H1 (cell line): ENCODE results near the gene TMEM181. TPM values are rescaled to one million over a fixed set of nuclear protein-coding genes. Genes with fewer than 3 reads are reported as not detected.
"Not testable (repeated sequence)": the region's sequence is repeated elsewhere in the genome, so short reads cannot be mapped to it uniquely, and the experiment has no call there.

Experiments used
- CTCF ChIA-PET: fragments of 300-600 bp; sonication (Branson Sonifier 250); formaldehyde crosslinking; loops from one replicate; lab custom pipeline; 2021; ENCODE audit not compliant: partially characterized antibody; lab: Charles Lee
- POLR2A ChIA-PET: fragments of 300-600 bp; sonication (Branson Sonifier 250); formaldehyde crosslinking; loops from one replicate; lab custom pipeline; 2021; ENCODE audit warnings: inconsistent platforms; ENCODE audit not compliant: partially characterized antibody; lab: Charles Lee
- DNase-seq, 2 experiments: peaks; one replicate each; pipeline versions ENCODE4 v3.0.0 to v3.0.0-alpha.2; 2010 to 2022; ENCODE audit warnings: low spot score in 2 of 2, low read depth in 1 of 2, mixed read lengths in 1 of 2
- FAIRE-seq: peaks from 2 replicates; lab custom pipeline; 2011; peaks lifted over from hg19 to GRCh38; lab: Jason Lieb, UNC
- H2AFZ ChIP-seq: 2 replicates; pipeline ENCODE4 v1.8.1; 2012; ENCODE audit warnings: low read length, inconsistent platforms
- H2AK5ac ChIP-seq: 2 replicates; pipeline ENCODE4 v1.6.1; 2013; ENCODE audit warnings: low read depth, low read length
- H2BK120ac ChIP-seq: replicated peaks from 2 replicates; pipeline ENCODE3; 2013; ENCODE audit warnings: low read depth, low read length, inconsistent platforms
- H2BK12ac ChIP-seq: 2 replicates; pipeline ENCODE4 v1.6.1; 2013; ENCODE audit warnings: low read depth, low read length
- H2BK15ac ChIP-seq: 2 replicates; pipeline ENCODE4 v1.6.1; 2013; ENCODE audit warnings: low read length
- H2BK20ac ChIP-seq: 2 replicates; pipeline ENCODE4 v1.6.1; 2013; ENCODE audit warnings: low read length
- H2BK5ac ChIP-seq: 2 replicates; pipeline ENCODE4 v1.6.1; 2013; ENCODE audit warnings: low read depth, low read length
- H3K14ac ChIP-seq: 2 replicates; pipeline ENCODE4 v1.6.1; 2013; ENCODE audit warnings: inconsistent platforms; ENCODE audit not compliant: insufficient read length
- H3K18ac ChIP-seq: 2 replicates; pipeline ENCODE4 v1.6.1; 2013; ENCODE audit warnings: low read length; ENCODE audit errors: extremely low read depth
- H3K23ac ChIP-seq: 2 replicates; pipeline ENCODE4 v1.6.1; 2013; ENCODE audit warnings: inconsistent platforms; ENCODE audit not compliant: insufficient read length
- H3K23me2 ChIP-seq: 2 replicates; pipeline ENCODE4 v1.6.1; 2013; ENCODE audit warnings: low read depth, low read length
- H3K27ac ChIP-seq: 2 replicates; pipeline ENCODE4 v1.6.1; 2011; ENCODE audit warnings: low read depth, low read length, inconsistent platforms
- H3K27me3 ChIP-seq, 4 experiments: replicated peaks in 1 of 4; 1 replicate in 1 of 4; 2 replicates in 3 of 4; pipeline versions ENCODE4 v1.6.1 to v1.8.1; 2011 to 2013; ENCODE audit warnings: low read length in 3 of 4, mild to moderate bottlenecking in 3 of 4, inconsistent platforms in 2 of 4, mixed read lengths in 2 of 4, moderate library complexity in 1 of 4; ENCODE audit not compliant: control insufficient read depth in 3 of 4, insufficient read depth in 3 of 4; ENCODE audit errors: extremely low read depth in 1 of 4
- H3K36me3 ChIP-seq, 4 experiments: 2 replicates each; pipeline versions ENCODE4 v1.6.1 to v1.8.1; 2011 to 2013; ENCODE audit warnings: mild to moderate bottlenecking in 4 of 4, low read length in 3 of 4, moderate library complexity in 2 of 4, control low read depth in 1 of 4, inconsistent platforms in 1 of 4; ENCODE audit not compliant: insufficient read depth in 4 of 4, control insufficient read depth in 2 of 4
- H3K4ac ChIP-seq: replicated peaks from 2 replicates; pipeline ENCODE3; 2013; ENCODE audit warnings: low read length, low read depth, mixed read lengths, inconsistent platforms; ENCODE audit not compliant: insufficient read length
- H3K4me1 ChIP-seq, 4 experiments: replicated peaks in 1 of 4; 1 replicate in 1 of 4; 2 replicates in 3 of 4; pipeline versions ENCODE4 v1.6.1 to v1.8.1; 2011 to 2013; ENCODE audit warnings: low read length in 3 of 4, inconsistent platforms in 2 of 4, mixed read lengths in 1 of 4; ENCODE audit not compliant: insufficient read depth in 4 of 4, control insufficient read depth in 3 of 4
- H3K4me2 ChIP-seq, 2 experiments: 2 replicates each; pipeline versions ENCODE4 v1.6.1 to v1.8.1; 2011 to 2013; ENCODE audit warnings: low read depth in 2 of 2, low read length in 2 of 2, control low read depth in 1 of 2, inconsistent platforms in 1 of 2, mild to moderate bottlenecking in 1 of 2; ENCODE audit not compliant: insufficient read depth in 1 of 2
- H3K4me3 ChIP-seq, 4 experiments: fragments of 200-600, 300-600 bp in 1 of 4; sonication (generic), shearing (Covaris generic), sonication (Bioruptor Twin) in 1 of 4; 2 replicates each; pipeline versions ENCODE4 v1.5.1 to v1.8.1; 2011 to 2016; ENCODE audit warnings: low read length in 4 of 4, low read depth in 3 of 4, control low read depth in 2 of 4, inconsistent platforms in 2 of 4, mild to moderate bottlenecking in 2 of 4, mixed read lengths in 1 of 4, moderate library complexity in 1 of 4; ENCODE audit not compliant: insufficient read depth in 2 of 4; ENCODE audit errors: extremely low read depth in 1 of 4
- H3K56ac ChIP-seq: replicated peaks from 2 replicates; pipeline ENCODE3; 2013; ENCODE audit warnings: low read depth, mild to moderate bottlenecking, mixed read lengths, low read length, inconsistent platforms; ENCODE audit not compliant: insufficient read length
- H3K79me1 ChIP-seq: 2 replicates; pipeline ENCODE4 v1.6.1; 2013; ENCODE audit warnings: low read depth, low read length, control low read depth
- H3K79me2 ChIP-seq, 2 experiments: 2 replicates each; pipeline versions ENCODE4 v1.6.1 to v1.8.1; 2012 to 2013; ENCODE audit warnings: low read length in 2 of 2, mild to moderate bottlenecking in 2 of 2, inconsistent platforms in 1 of 2; ENCODE audit not compliant: insufficient read depth in 2 of 2, control insufficient read depth in 1 of 2
- H3K9ac ChIP-seq, 4 experiments: replicated peaks in 1 of 4; 1 replicate in 1 of 4; 2 replicates in 3 of 4; pipeline versions ENCODE4 v1.6.1 to v1.8.1; 2011 to 2013; ENCODE audit warnings: low read depth in 3 of 4, low read length in 3 of 4, control low read depth in 2 of 4, mild to moderate bottlenecking in 2 of 4, moderate library complexity in 2 of 4, inconsistent platforms in 1 of 4; ENCODE audit errors: extremely low read depth in 1 of 4
- H3K9me3 ChIP-seq, 2 experiments: 2 replicates each; pipeline versions ENCODE4 v1.6.1 to v1.8.1; 2012 to 2013; ENCODE audit warnings: mild to moderate bottlenecking in 2 of 2, moderate library complexity in 2 of 2, control low read depth in 1 of 2, inconsistent platforms in 1 of 2, low read depth in 1 of 2, low read length in 1 of 2, mixed read lengths in 1 of 2; ENCODE audit not compliant: insufficient read depth in 2 of 2
- H4K20me1 ChIP-seq, 2 experiments: replicated peaks in 1 of 2; 2 replicates each; pipeline versions ENCODE3 to v1.8.1; 2011 to 2013; ENCODE audit warnings: inconsistent platforms in 2 of 2, low read length in 2 of 2, mild to moderate bottlenecking in 1 of 2; ENCODE audit not compliant: insufficient read depth in 2 of 2, control insufficient read depth in 1 of 2
- H4K5ac ChIP-seq: 2 replicates; pipeline ENCODE4 v1.6.1; 2013; ENCODE audit warnings: low read length, low read depth, mixed read lengths, inconsistent platforms; ENCODE audit not compliant: insufficient read length
- H4K8ac ChIP-seq: 2 replicates; pipeline ENCODE4 v1.8.0; 2013; ENCODE audit warnings: mild to moderate bottlenecking, moderate library complexity, low read length, inconsistent platforms; ENCODE audit not compliant: insufficient read depth; ENCODE audit errors: extremely low read depth
- H4K91ac ChIP-seq: replicated peaks from 2 replicates; pipeline ENCODE3; 2013; ENCODE audit warnings: low read length, mixed read lengths, inconsistent platforms; ENCODE audit not compliant: insufficient read length
- WGBS, 2 experiments: shearing (Covaris generic) in 1 of 2; methylation state at CpG; one replicate each; pipeline versions ENCODE4 v1.1.6 to v1.1.7; 2013 to 2015; ENCODE audit warnings: low lambda C conversion rate in 2 of 2, mixed read lengths in 2 of 2, inconsistent platforms in 1 of 2, low coverage in 1 of 2, missing lambda C conversion rate in 1 of 2; ENCODE audit not compliant: insufficient replicate concordance in 2 of 2, insufficient coverage in 1 of 2, insufficient read length in 1 of 2; ENCODE audit errors: extremely low coverage in 1 of 2, missing lambda C conversion rate in 1 of 2; 5-methylcytosine and 5-hydroxymethylcytosine counted together
- polyA plus RNA-seq, 7 experiments: library from polyadenylated mRNA; depleted of rRNA in 3 of 7; stranded (reverse) in 5 of 7; unstranded in 2 of 7; fragments of >200 nt in 5 of 7; fragments of 200-250 nt in 2 of 7; gene quantifications; 1 replicate in 5 of 7; 2 replicates in 1 of 7; 4 replicates in 1 of 7; pipeline versions ENCODE4 v1.2.1 to v1.2.3, GENCODE V29; 2011 to 2013; ENCODE audit warnings: missing spikeins in 2 of 7, mixed read lengths in 2 of 7
- total RNA-seq: library from RNA; stranded (reverse); fragmentation: NEBNext Ultra II Directional; extraction: Animal tissue kit (Norgen Biotek cat#: 25700); gene quantifications from 2 replicates; pipeline ENCODE4 v1.2.1, GENCODE V29; 2021

Gene TMEM181
- total and polyA plus RNA-seq, 2 of the 8 experiments (the other 6 are each of a cell fraction or from before 2014, with no cell fraction given), result 8.6 to 19.0 TPM

DNA sequence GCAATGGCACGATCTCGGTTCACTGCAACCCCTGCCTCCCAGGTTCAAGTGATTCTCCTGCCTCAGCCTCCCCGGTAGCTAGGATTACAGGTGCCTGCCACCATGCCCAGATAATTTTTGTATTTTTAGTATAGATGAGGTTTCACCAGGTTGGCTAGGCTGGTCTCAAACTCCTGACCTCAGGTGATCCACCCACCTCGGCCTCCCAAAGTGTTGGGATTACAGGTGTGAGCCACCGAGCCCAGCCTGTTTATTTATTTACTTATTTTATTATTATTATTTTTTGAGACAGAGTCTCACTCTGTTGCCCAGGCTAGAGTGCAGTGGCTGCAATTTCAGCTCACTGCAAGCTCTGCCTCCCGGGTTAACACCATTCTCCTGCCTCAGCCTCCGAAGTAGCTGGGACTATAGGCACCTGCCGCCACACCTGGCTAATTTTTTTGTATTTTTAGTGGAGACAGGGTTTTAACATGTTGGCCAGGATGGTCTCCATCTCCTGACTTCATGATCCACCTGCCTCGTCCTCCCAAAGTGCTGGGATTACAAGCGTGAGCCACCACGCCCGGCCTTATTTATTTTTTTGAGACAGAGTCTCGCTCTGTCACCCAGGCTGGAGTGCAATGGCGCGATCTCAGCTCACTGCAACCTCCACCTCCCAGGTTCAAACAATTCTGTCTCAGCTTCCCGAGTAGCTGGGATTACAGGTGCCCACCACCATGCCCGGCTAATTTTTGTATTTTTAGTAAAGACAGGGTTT lies 92.3 kb downstream of the TMEM181 start:
- not testable (repeated sequence) for H3K9ac ChIP-seq, H2BK12ac ChIP-seq, H2BK5ac ChIP-seq, H2BK15ac ChIP-seq, H2BK120ac ChIP-seq, H3K4me3 ChIP-seq, H2AFZ ChIP-seq, H3K79me2 ChIP-seq, H4K20me1 ChIP-seq, H3K56ac ChIP-seq, H3K27me3 ChIP-seq, FAIRE-seq, H3K4me2 ChIP-seq, H3K18ac ChIP-seq, H3K23ac ChIP-seq, H3K23me2 ChIP-seq, H3K4ac ChIP-seq, H4K5ac ChIP-seq, H3K14ac ChIP-seq, H4K91ac ChIP-seq, H2AK5ac ChIP-seq, H3K9me3 ChIP-seq, H3K4me1 ChIP-seq, H3K36me3 ChIP-seq, H2BK20ac ChIP-seq, DNase-seq, H3K27ac ChIP-seq, H4K8ac ChIP-seq, H3K79me1 ChIP-seq
- ChIA-PET CTCF (interaction anchor here (0.9 to 8.7 kb wide), 4 partner anchors 9 to 100 kb away, joined by 3 to 73 read pairs (median 12); no protein-coding TSS in a partner anchor), POLR2A (interaction anchor here (1.0 kb wide), 1 partner anchor 12 kb away, joined by 4 read pairs; no protein-coding TSS in a partner anchor)
- 97% methylated on average over 17 of the region's 17 CpGs; no CpG with 5 or more reads in 1 of the 2 experiments for WGBS, 2 experiments
